GM12801 (cell line): ENCODE measurements around the gene DUT.

ENCODE experiments used
- CTCF ChIP-seq: IDR thresholded peaks from one replicate; pipeline ENCODE4 v1.5.1; 2011; ENCODE audit warnings: control low read depth; ENCODE audit not compliant: insufficient read length; ENCODE audit errors: extremely low read depth

The DUT gene

GRCh38 chr15:48371961-48372360 is 40.7 kb downstream of the DUT start:
- no peak for TF ChIP-seq CTCF

- no peak for TF ChIP-seq CTCF
Measured at GRCh38 chr15:48373821-48374451, 42.7 kb downstream of the DUT start.

GRCh38 chr15:48374472-48374871 is 43.2 kb downstream of the DUT start:
- TF ChIP-seq CTCF, result no peak

- TF ChIP-seq CTCF, result no peak
Measured at GRCh38 chr15:48375767-48376166, 44.5 kb downstream of the DUT start.

- TF ChIP-seq CTCF, result no peak
Measured at GRCh38 chr15:48380198-48380597, 49.0 kb downstream of the DUT start.

- no peak for TF ChIP-seq CTCF
Measured at GRCh38 chr15:48381861-48382260, 50.6 kb downstream of the DUT start.

GRCh38 chr15:48383031-48383430 is 51.8 kb downstream of the DUT start:
- no peak for TF ChIP-seq CTCF
